OCI-LY1 (cell line): Measurements from ENCODE around the gene TRIM67.

Experiments
- EZH2 ChIP-seq: fragments of 200-600 bp; sonication (generic), shearing (Covaris generic); IDR thresholded peaks from 2 replicates; pipeline ENCODE4 v1.8.0; 2017; ENCODE audit warnings: borderline replicate concordance, mixed run types, mild to moderate bottlenecking, antibody characterized with exemption, low read length, moderate library complexity, mixed read lengths
- TF ChIP-seq, protein P1 (sequence below): fragments of 200-600 bp; sonication (generic), shearing (Covaris generic); IDR thresholded peaks from 2 replicates; pipeline ENCODE4 v1.5.1; 2017; ENCODE audit warnings: mild to moderate bottlenecking, antibody characterized with exemption, low read length, moderate library complexity, mixed read lengths

DNA sequence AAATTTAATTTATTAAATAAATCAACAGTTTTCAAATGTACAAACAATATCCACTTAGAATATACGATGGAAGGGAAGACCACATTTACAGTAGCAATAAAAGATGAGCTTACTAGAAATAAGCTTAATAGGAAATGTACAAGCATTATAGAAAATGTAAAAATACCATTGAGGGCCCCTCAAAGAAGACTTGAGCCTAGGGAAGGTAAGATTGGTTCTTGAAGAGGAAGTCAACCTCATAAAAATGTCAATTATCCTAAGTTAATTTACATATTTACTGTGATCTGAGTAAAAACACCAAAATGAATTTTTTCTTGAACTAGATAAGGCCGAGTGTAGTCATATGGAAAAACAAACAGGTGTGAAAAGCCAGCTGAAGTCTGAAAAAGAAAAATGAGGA lies 39.7 kb upstream of the TRIM67 start:
- TF ChIP-seq, protein P1, sequence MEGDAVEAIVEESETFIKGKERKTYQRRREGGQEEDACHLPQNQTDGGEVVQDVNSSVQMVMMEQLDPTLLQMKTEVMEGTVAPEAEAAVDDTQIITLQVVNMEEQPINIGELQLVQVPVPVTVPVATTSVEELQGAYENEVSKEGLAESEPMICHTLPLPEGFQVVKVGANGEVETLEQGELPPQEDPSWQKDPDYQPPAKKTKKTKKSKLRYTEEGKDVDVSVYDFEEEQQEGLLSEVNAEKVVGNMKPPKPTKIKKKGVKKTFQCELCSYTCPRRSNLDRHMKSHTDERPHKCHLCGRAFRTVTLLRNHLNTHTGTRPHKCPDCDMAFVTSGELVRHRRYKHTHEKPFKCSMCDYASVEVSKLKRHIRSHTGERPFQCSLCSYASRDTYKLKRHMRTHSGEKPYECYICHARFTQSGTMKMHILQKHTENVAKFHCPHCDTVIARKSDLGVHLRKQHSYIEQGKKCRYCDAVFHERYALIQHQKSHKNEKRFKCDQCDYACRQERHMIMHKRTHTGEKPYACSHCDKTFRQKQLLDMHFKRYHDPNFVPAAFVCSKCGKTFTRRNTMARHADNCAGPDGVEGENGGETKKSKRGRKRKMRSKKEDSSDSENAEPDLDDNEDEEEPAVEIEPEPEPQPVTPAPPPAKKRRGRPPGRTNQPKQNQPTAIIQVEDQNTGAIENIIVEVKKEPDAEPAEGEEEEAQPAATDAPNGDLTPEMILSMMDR, result no peak
- TF ChIP-seq EZH2, result no peak
